ENCODE results near the gene TBL3. TPM values are rescaled to one million over a fixed set of nuclear protein-coding genes. Genes with fewer than 3 reads are reported as not detected.

TBL3 gene
- total RNA-seq, 1 donor from 2014 or later = 21.2 TPM

GRCh38 chr16:1963806-1964505, 7.9 kb upstream of the TBL3 start:
- peak; percentile 47 to 68 for DNase-seq (ENCODE audit: low read depth in 2 of 2)

- peak; percentile 99 for DNase-seq (ENCODE audit: low read depth in 2 of 2)
These were observed 7.1 kb upstream of the TBL3 start, which contains the start of gene RPS2 for GRCh38 chr16:1964506-1965395. Gene RPS2 (minus strand): TSS chr16:1964826. CDS start chr16:1964625, 201 bp downstream.

GRCh38 chr16:1965396-1966001, 6.4 kb upstream of the TBL3 start:
- DNase-seq (ENCODE audit: low read depth in 2 of 2) = no peak

- DNase-seq (ENCODE audit: low read depth in 2 of 2) = no peak
These were observed 5.4 kb upstream of the TBL3 start, which contains the start of gene RNF151 for GRCh38 chr16:1966460-1966859. Gene RNF151 (plus strand): TSS chr16:1966856. CDS start chr16:1966882, 26 bp downstream.

GRCh38 chr16:1968146-1968953, 3.5 kb upstream of the TBL3 start:
- DNase-seq (ENCODE audit: low read depth in 2 of 2) = no peak

- peak in 1 of 2 donors; percentile 27 for DNase-seq (ENCODE audit: low read depth in 2 of 2)
These were observed 631 bp downstream of the TBL3 start for GRCh38 chr16:1972490-1972877.

GRCh38 chr16:1973461-1974156, 1.8 kb downstream of the TBL3 start:
- DNase-seq (ENCODE audit: low read depth in 2 of 2) = no peak

- no peak for DNase-seq (ENCODE audit: low read depth in 2 of 2)
These were observed 2.6 kb downstream of the TBL3 start for GRCh38 chr16:1974157-1975070.

GRCh38 chr16:1975432-1976215, 3.8 kb downstream of the TBL3 start:
- DNase-seq (ENCODE audit: low read depth in 2 of 2) = no peak

GRCh38 chr16:1976216-1976520, 4.3 kb downstream of the TBL3 start:
- DNase-seq (ENCODE audit: low read depth in 2 of 2) = no peak

- DNase-seq (ENCODE audit: low read depth in 2 of 2) = no peak
These were observed 5.4 kb downstream of the TBL3 start for GRCh38 chr16:1976951-1977874.

- no peak for DNase-seq (ENCODE audit: low read depth in 2 of 2)
These were observed 6.0 kb downstream of the TBL3 start for GRCh38 chr16:1977875-1978268.

- no peak for DNase-seq (ENCODE audit: low read depth in 2 of 2)
These were observed 6.7 kb downstream of the TBL3 start for GRCh38 chr16:1978476-1979120.

- DNase-seq (ENCODE audit: low read depth in 2 of 2) = no peak
These were observed 7.6 kb downstream of the TBL3 start for GRCh38 chr16:1979271-1980029.

- no peak for DNase-seq (ENCODE audit: low read depth in 2 of 2)
These were observed 8.3 kb downstream of the TBL3 start for GRCh38 chr16:1980030-1980769.

GRCh38 chr16:1980770-1981087, 8.9 kb downstream of the TBL3 start:
- no peak for DNase-seq (ENCODE audit: low read depth in 2 of 2)
